IMR-90 (cell line): ENCODE results near the gene COQ4. TPM values are rescaled to one million over a fixed set of nuclear protein-coding genes. Genes with fewer than 3 reads are reported as not detected.

ENCODE experiments used
- ATAC-seq: fragments of 200-7000 bp; cut with Tn5 transposase; 2 replicates; pipeline ENCODE4 v1.9.1; 2020; ENCODE audit warnings: low read depth, mild to moderate bottlenecking, moderate library complexity
- BruUV-seq: library from RNA; stranded (reverse); fragments of 400-500 nt; replicated peaks from 2 replicates; lab custom pipeline; 2021; lab: Mats Ljungman, UMichigan
- CTCF ChIA-PET: fragments of 300-600 bp; formaldehyde crosslinking; extraction: SDS; loops from one replicate; lab custom pipeline; 2021; ENCODE audit warnings: antibody characterized with exemption; lab: Yijun Ruan, JAX
- POLR2A ChIA-PET: fragments of 300-600 bp; sonication (Branson Sonifier 250); formaldehyde crosslinking; loops from one replicate; lab custom pipeline; 2022; ENCODE audit warnings: antibody characterized with exemption; ENCODE audit not compliant: unreplicated experiment; lab: Charles Lee
- DNase-seq: peaks from one replicate; pipeline ENCODE4 v3.0.0; 2013
- H2AFZ ChIP-seq: replicated peaks from 2 replicates; pipeline ENCODE3; 2013; ENCODE audit warnings: low read length, mild to moderate bottlenecking; ENCODE audit not compliant: poor library complexity
- H2AK5ac ChIP-seq: 2 replicates; pipeline ENCODE4 v1.6.1; 2013; ENCODE audit warnings: low read depth, low read length, inconsistent platforms
- H2AK9ac ChIP-seq: replicated peaks from 2 replicates; pipeline ENCODE3; 2013; ENCODE audit warnings: mild to moderate bottlenecking, low read depth, low read length, moderate library complexity; ENCODE audit not compliant: poor library complexity
- H2BK120ac ChIP-seq: 2 replicates; pipeline ENCODE4 v1.6.1; 2013; ENCODE audit warnings: low read depth, low read length, inconsistent platforms
- H2BK15ac ChIP-seq: 3 replicates; pipeline ENCODE4 v1.6.1; 2013; ENCODE audit warnings: low read depth, low read length, inconsistent platforms
- H2BK20ac ChIP-seq: 2 replicates; pipeline ENCODE4 v1.6.1; 2013; ENCODE audit warnings: low read depth, mild to moderate bottlenecking, inconsistent platforms, low read length, moderate library complexity
- H2BK5ac ChIP-seq: 2 replicates; pipeline ENCODE4 v1.6.1; 2013; ENCODE audit warnings: mild to moderate bottlenecking, low read depth, low read length, inconsistent platforms; ENCODE audit not compliant: poor library complexity, severe bottlenecking
- H3K14ac ChIP-seq: replicated peaks from 2 replicates; pipeline ENCODE4 v1.6.1; 2013; ENCODE audit warnings: low read depth, low read length, inconsistent platforms
- H3K18ac ChIP-seq: 2 replicates; pipeline ENCODE4 v1.6.1; 2013; ENCODE audit warnings: low read depth, low read length, control low read depth
- H3K23ac ChIP-seq: 2 replicates; pipeline ENCODE4 v1.6.1; 2013; ENCODE audit warnings: low read depth, low read length, inconsistent platforms
- H3K27ac ChIP-seq: 2 replicates; pipeline ENCODE4 v1.5.1; 2013; ENCODE audit warnings: mild to moderate bottlenecking, control low read depth, low read length; ENCODE audit not compliant: insufficient read depth
- H3K27me3 ChIP-seq: 2 replicates; pipeline ENCODE4 v1.6.1; 2013; ENCODE audit warnings: low read length; ENCODE audit not compliant: control insufficient read depth, insufficient read depth
- H3K36me3 ChIP-seq: 2 replicates; pipeline ENCODE4 v1.6.1; 2013; ENCODE audit warnings: low read length, mixed read lengths; ENCODE audit not compliant: control insufficient read depth, insufficient read depth
- H3K4ac ChIP-seq: 2 replicates; pipeline ENCODE4 v1.6.1; 2013; ENCODE audit warnings: low read depth, low read length, inconsistent platforms
- H3K4me1 ChIP-seq: 2 replicates; pipeline ENCODE4 v1.6.1; 2013; ENCODE audit warnings: low read length, mixed read lengths; ENCODE audit not compliant: control insufficient read depth, insufficient read depth
- H3K4me2 ChIP-seq: 2 replicates; pipeline ENCODE4 v1.6.1; 2013; ENCODE audit warnings: low read depth, mild to moderate bottlenecking, control low read depth, low read length, moderate library complexity
- H3K4me3 ChIP-seq: 2 replicates; pipeline ENCODE4 v1.5.1; 2013; ENCODE audit warnings: low read depth, mild to moderate bottlenecking, control low read depth, low read length, moderate library complexity; ENCODE audit not compliant: insufficient read depth
- H3K56ac ChIP-seq: 2 replicates; pipeline ENCODE4 v1.6.1; 2013; ENCODE audit warnings: low read length, inconsistent platforms; ENCODE audit not compliant: insufficient read depth; ENCODE audit errors: extremely low read depth
- H3K79me1 ChIP-seq, 2 experiments: 2 replicates each; pipeline ENCODE4 v1.6.1; 2013; ENCODE audit warnings: low read length in 2 of 2, inconsistent platforms in 1 of 2, low read depth in 1 of 2
- H3K9ac ChIP-seq: 2 replicates; pipeline ENCODE4 v1.6.1; 2013; ENCODE audit warnings: low read depth, low read length, control low read depth
- H3K9me1 ChIP-seq: 2 replicates; pipeline ENCODE4 v1.6.1; 2013; ENCODE audit warnings: low read length, inconsistent platforms; ENCODE audit not compliant: insufficient read depth
- H3K9me3 ChIP-seq: 2 replicates; pipeline ENCODE4 v1.6.1; 2013; ENCODE audit warnings: low read length; ENCODE audit not compliant: control insufficient read depth, insufficient read depth
- H4K20me1 ChIP-seq: 2 replicates; pipeline ENCODE4 v1.6.1; 2013; ENCODE audit warnings: low read length, inconsistent platforms; ENCODE audit not compliant: insufficient read depth
- H4K5ac ChIP-seq: 2 replicates; pipeline ENCODE4 v1.6.1; 2013; ENCODE audit warnings: mild to moderate bottlenecking, low read depth, low read length, control low read depth
- H4K8ac ChIP-seq, 2 experiments: 2 replicates each; pipeline ENCODE4 v1.6.1; 2013; ENCODE audit warnings: low read depth in 2 of 2, low read length in 2 of 2, control low read depth in 1 of 2, inconsistent platforms in 1 of 2
- H4K91ac ChIP-seq: 2 replicates; pipeline ENCODE4 v1.6.1; 2013; ENCODE audit warnings: low read depth, low read length, inconsistent platforms; ENCODE audit not compliant: insufficient read depth
- BHLHE40 ChIP-seq: fragments of 150-350 bp; IDR thresholded peaks from 2 replicates; pipeline ENCODE4 v1.6.1; 2016; ENCODE audit warnings: mild to moderate bottlenecking, low read depth, low read length
- CHD1 ChIP-seq: IDR thresholded peaks from 2 replicates; pipeline ENCODE4 v1.6.1; 2012; ENCODE audit warnings: low read depth, low read length, improper control_type of control experiment
- FOS ChIP-seq: fragments of 150-350 bp; IDR thresholded peaks from 2 replicates; pipeline ENCODE4 v1.6.1; 2016; ENCODE audit warnings: low read depth, low read length
- MAZ ChIP-seq: IDR thresholded peaks from 2 replicates; pipeline ENCODE4 v1.6.1; 2012; ENCODE audit warnings: low read depth, mild to moderate bottlenecking, low read length, improper control_type of control experiment, moderate library complexity, borderline replicate concordance
- MXI1 ChIP-seq: IDR thresholded peaks from 2 replicates; pipeline ENCODE4 v1.6.1; 2012; ENCODE audit warnings: low read depth, mild to moderate bottlenecking, low read length, moderate library complexity, borderline replicate concordance
- NFE2L2 ChIP-seq: fragments of 150-350 bp; IDR thresholded peaks from 2 replicates; pipeline ENCODE4 v1.6.1; 2016; ENCODE audit warnings: low read depth, mild to moderate bottlenecking, low read length
- POLR2A ChIP-seq: IDR thresholded peaks from 2 replicates; pipeline ENCODE4 v1.6.1; 2012; ENCODE audit warnings: mild to moderate bottlenecking, low read depth, low read length
- RAD21 ChIP-seq: IDR thresholded peaks from 2 replicates; pipeline ENCODE4 v1.6.1; 2012; ENCODE audit warnings: low read length, improper control_type of control experiment
- RCOR1 ChIP-seq: IDR thresholded peaks from 2 replicates; pipeline ENCODE4 v1.6.1; 2012; ENCODE audit warnings: mild to moderate bottlenecking, low read length, improper control_type of control experiment; ENCODE audit not compliant: insufficient replicate concordance
- SMC3 ChIP-seq: fragments of 150-350 bp; IDR thresholded peaks from 2 replicates; pipeline ENCODE4 v1.6.1; 2016; ENCODE audit warnings: low read depth, mild to moderate bottlenecking, antibody characterized with exemption, low read length, moderate library complexity
- WGBS, 2 experiments: methylation state at CpG; one replicate each; pipeline versions ENCODE4 v1.1.5 to v1.1.7; 2013; ENCODE audit warnings: missing lambda C conversion rate in 2 of 2; ENCODE audit not compliant: insufficient read length in 1 of 2; ENCODE audit errors: extremely low coverage in 2 of 2; 5-methylcytosine and 5-hydroxymethylcytosine counted together
- dilution Hi-C: fragments of 300-500 bp; cut with HindIII; formaldehyde crosslinking; loops from one replicate; pipeline ENCODE4 v1.14.3; 2018; ENCODE audit warnings: low sequenced_read_pairs; ENCODE audit not compliant: unreplicated experiment
- in situ Hi-C: fragments of 300-500 bp; cut with MboI; formaldehyde crosslinking; loops from 3 replicates; pipeline ENCODE4 v1.14.3; 2019; ENCODE audit warnings: low sequenced_read_pairs, inconsistent platforms, mixed read lengths
- intact Hi-C: fragments of 100-400 bp; cut with micrococcal nuclease; formaldehyde crosslinking; loops from 2 replicates; pipeline ENCODE4 v1.10.0; 2022
- polyA plus RNA-seq, 3 experiments: library from polyadenylated mRNA; depleted of rRNA; stranded (reverse); fragments of >200 nt; gene quantifications; 2 replicates each; pipeline ENCODE4 v1.2.3, GENCODE V29; 2012; ENCODE audit warnings: low replicate concordance in 1 of 3
- total RNA-seq: library from RNA; depleted of rRNA; stranded (reverse); fragments of >200 nt; gene quantifications from 2 replicates; pipeline ENCODE4 v1.2.3, GENCODE V29; 2012
- TF ChIP-seq, protein P1 (sequence below): fragments of 150-350 bp; IDR thresholded peaks from 2 replicates; pipeline ENCODE4 v1.6.1; 2017; ENCODE audit warnings: mild to moderate bottlenecking, antibody characterized with exemption, low read length, low read depth
- TF ChIP-seq, protein P2 (sequence below): fragments of 150-350 bp; IDR thresholded peaks from 2 replicates; pipeline ENCODE4 v1.6.1; 2016; ENCODE audit warnings: low read depth, mild to moderate bottlenecking, low read length, moderate library complexity, borderline replicate concordance

The COQ4 gene
- total and polyA plus RNA-seq, 2 of the 4 experiments (the other 2 are of a cell fraction) = 20.1 to 41.4 TPM

DNA sequence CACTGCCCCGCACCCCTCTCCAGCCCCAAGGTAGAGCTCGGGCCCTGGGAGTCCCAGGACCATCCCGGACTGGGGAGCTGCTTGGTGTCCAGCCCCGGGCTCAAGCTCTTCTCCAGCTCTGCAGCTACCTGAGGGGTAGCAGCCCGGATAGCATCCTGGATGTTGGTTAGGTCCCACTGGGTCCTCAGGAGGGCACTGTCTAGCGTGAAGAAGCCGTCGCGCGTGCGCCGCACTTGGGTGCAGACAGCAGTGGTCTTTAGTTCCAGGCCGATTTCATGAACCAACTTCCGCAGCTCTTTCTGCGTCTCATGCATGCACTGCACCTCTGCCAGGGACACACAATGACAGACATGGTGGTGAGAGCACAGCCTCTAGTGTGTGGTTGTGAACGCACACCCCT is 13.1 kb upstream of the COQ4 start:
- POLR2A ChIA-PET = no interaction called here
- no peak overlapping the region for H2BK120ac ChIP-seq
- CTCF ChIA-PET = no interaction called here

More for the DNA sequence above, 13.1 kb upstream of the COQ4 start:
- Histone ChIP-seq H3K4me2 (no peak overlapping the region), H3K79me1 (peaks cover 0 to 3% of the 10 kb centered on the region in 2 experiments; a peak in 2 of 4 replicates), H4K20me1 (peaks cover 4% of the 10 kb centered on the region), H2AK5ac (no peak overlapping the region), H2BK5ac (no peak overlapping the region), H3K23ac (no peak overlapping the region), H4K8ac (no peak overlapping the region), H3K9me1 (peaks cover 11% of the 10 kb centered on the region; the same call in 1 of the 2 replicates), H3K4me1 (peaks cover 7% of the 10 kb centered on the region), H3K27ac (no peak overlapping the region), H3K36me3 (peaks cover 30% of the 10 kb centered on the region), H3K27me3 (no peaks in the 10 kb centered on the region), H3K4ac (no peak overlapping the region), H3K4me3 (no peak overlapping the region), H3K56ac (no peak overlapping the region), H3K14ac (no peak overlapping the region), H3K9ac (no peak overlapping the region), H2AFZ (no peak overlapping the region), H2BK20ac (no peak overlapping the region), H2BK15ac (no peak overlapping the region), H3K9me3 (no peaks in the 10 kb centered on the region), H4K91ac (no peak overlapping the region), H3K18ac (no peak overlapping the region), H2AK9ac (no peak overlapping the region), H4K5ac (no peak overlapping the region)
- 97% methylated on average over 11 of the region's 16 CpGs; no CpG with 5 or more reads in 1 of the 2 experiments for WGBS, 2 experiments
- DNase-seq = no peak
- intact Hi-C loops (no loop called here), in situ Hi-C loops (no loop called here), dilution Hi-C loops (no loop called here)
- ATAC-seq = no peak
- TF ChIP-seq, protein P1, sequence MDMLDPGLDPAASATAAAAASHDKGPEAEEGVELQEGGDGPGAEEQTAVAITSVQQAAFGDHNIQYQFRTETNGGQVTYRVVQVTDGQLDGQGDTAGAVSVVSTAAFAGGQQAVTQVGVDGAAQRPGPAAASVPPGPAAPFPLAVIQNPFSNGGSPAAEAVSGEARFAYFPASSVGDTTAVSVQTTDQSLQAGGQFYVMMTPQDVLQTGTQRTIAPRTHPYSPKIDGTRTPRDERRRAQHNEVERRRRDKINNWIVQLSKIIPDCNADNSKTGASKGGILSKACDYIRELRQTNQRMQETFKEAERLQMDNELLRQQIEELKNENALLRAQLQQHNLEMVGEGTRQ = no peak
- TF ChIP-seq POLR2A (no peak), NFE2L2 (no peak), FOS (no peak), RCOR1 (no peak), MXI1 (no peak), SMC3 (no peak), RAD21 (no peak), BHLHE40 (no peak), CHD1 (no peak), MAZ (no peak)
- TF ChIP-seq, protein P2, sequence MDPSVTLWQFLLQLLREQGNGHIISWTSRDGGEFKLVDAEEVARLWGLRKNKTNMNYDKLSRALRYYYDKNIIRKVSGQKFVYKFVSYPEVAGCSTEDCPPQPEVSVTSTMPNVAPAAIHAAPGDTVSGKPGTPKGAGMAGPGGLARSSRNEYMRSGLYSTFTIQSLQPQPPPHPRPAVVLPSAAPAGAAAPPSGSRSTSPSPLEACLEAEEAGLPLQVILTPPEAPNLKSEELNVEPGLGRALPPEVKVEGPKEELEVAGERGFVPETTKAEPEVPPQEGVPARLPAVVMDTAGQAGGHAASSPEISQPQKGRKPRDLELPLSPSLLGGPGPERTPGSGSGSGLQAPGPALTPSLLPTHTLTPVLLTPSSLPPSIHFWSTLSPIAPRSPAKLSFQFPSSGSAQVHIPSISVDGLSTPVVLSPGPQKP = no peak
- no TSS peak for BruUV-seq
